Measurements from ENCODE around the gene CZIB. TPM values are rescaled to one million over a fixed set of nuclear protein-coding genes. Genes with fewer than 3 reads are reported as not detected.

Gene CZIB
- total and polyA plus RNA-seq, 2 of the 13 experiments (the other 11 are each of a cell fraction or from before 2014, with no cell fraction given): 49.2 to 67.0 TPM

DNA sequence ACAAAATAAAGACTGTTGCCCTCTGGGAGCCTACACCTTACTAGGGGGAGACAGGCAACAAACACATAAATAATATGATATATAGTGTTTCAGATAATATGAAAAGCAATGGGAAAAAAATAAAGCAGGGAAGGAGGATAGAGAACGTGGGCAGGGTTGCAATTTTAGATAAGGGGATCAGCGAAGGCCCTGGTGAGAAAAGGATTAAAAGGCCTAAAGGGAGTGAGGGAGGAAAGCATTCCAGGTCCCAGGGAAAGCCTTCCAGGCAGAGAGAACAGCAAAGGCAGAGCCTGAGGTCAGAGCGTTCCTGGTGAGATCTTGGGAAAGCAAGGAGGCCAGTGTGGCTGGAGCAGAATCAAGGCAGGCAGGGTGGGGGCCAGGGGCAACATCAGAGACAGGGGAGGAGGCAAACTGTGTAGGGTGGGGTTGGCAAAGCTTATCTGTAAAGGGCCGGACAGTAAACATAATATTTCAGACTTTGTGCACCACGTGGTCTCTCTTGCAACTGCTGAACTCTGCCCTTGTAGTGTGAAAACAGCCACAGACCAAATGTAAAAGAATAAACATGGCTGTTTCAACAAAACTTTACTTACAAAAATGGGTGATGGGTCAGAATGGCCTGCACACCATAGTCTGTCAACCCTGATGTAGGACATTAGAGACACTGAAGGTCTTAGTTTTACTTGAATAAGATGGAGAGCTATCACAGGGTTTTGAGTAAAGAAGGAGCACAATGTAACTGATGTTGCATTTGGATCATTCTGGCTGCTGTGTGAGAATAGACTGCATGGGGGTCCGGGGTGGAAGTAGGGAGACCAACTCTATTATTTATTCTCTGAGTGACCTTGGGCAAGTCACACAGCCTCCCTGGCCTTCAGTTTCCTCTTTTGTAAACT lies 37.1 kb downstream of the CZIB start (continued):
- no peak for TF ChIP-seq EED (CRISPR knock-in tag; IDR thresholded peaks at IDR 0.05)
- TF ChIP-seq AKNA (CRISPR knock-in tag; IDR thresholded peaks at IDR 0.05; ENCODE audit: borderline replicate concordance): no peak
- TF ChIP-seq THYN1 (CRISPR knock-in tag; IDR thresholded peaks at IDR 0.05; ENCODE audit: borderline replicate concordance, low read depth): no peak
- TF ChIP-seq, protein P1, sequence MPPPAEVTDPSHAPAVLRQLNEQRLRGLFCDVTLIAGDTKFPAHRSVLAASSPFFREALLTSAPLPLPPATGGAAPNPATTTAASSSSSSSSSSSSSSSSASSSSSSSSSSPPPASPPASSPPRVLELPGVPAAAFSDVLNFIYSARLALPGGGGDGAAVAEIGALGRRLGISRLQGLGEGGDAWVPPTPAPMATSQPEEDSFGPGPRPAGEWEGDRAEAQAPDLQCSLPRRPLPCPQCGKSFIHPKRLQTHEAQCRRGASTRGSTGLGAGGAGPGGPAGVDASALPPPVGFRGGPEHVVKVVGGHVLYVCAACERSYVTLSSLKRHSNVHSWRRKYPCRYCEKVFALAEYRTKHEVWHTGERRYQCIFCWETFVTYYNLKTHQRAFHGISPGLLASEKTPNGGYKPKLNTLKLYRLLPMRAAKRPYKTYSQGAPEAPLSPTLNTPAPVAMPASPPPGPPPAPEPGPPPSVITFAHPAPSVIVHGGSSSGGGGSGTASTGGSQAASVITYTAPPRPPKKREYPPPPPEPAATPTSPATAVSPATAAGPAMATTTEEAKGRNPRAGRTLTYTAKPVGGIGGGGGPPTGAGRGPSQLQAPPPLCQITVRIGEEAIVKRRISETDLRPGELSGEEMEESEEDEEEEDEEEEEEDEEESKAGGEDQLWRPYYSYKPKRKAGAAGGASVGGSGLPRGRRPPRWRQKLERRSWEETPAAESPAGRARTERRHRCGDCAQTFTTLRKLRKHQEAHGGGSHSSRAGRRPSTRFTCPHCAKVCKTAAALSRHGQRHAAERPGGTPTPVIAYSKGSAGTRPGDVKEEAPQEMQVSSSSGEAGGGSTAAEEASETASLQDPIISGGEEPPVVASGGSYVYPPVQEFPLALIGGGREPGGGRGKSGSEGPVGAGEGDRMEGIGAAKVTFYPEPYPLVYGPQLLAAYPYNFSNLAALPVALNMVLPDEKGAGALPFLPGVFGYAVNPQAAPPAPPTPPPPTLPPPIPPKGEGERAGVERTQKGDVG (CRISPR knock-in tag; IDR thresholded peaks at IDR 0.05; ENCODE audit: borderline replicate concordance): no peak
- no peak for TF ChIP-seq ZNF138 (CRISPR knock-in tag; IDR thresholded peaks at IDR 0.05; ENCODE audit: low read depth)
- TF ChIP-seq JARID2 (CRISPR knock-in tag; IDR thresholded peaks at IDR 0.05; ENCODE audit: insufficient replicate concordance): no peak
- TF ChIP-seq TCF7 (IDR thresholded peaks at IDR 0.05; ENCODE audit: low read depth): peak; percentile 84
- TF ChIP-seq, protein P2, sequence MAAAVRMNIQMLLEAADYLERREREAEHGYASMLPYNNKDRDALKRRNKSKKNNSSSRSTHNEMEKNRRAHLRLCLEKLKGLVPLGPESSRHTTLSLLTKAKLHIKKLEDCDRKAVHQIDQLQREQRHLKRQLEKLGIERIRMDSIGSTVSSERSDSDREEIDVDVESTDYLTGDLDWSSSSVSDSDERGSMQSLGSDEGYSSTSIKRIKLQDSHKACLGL (CRISPR knock-in tag; IDR thresholded peaks at IDR 0.05): no peak
- TF ChIP-seq SIN3B (IDR thresholded peaks at IDR 0.05; ENCODE audit: low read length): no peak
- TF ChIP-seq ZNF205 (CRISPR knock-in tag; IDR thresholded peaks at IDR 0.05): no peak; the same call in none of the 2 replicates
- TF ChIP-seq MEF2D (CRISPR knock-in tag; IDR thresholded peaks at IDR 0.05): peak; percentile 71; the same call in 1 of the 2 replicates
- TF ChIP-seq, protein P3, sequence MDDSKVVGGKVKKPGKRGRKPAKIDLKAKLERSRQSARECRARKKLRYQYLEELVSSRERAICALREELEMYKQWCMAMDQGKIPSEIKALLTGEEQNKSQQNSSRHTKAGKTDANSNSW (CRISPR knock-in tag; IDR thresholded peaks at IDR 0.05; ENCODE audit: borderline replicate concordance): no peak
- no peak for TF ChIP-seq ZC3H13 (CRISPR knock-in tag; IDR thresholded peaks at IDR 0.05)
- peak; percentile 77 for TF ChIP-seq FOXP1 (IDR thresholded peaks at IDR 0.05)
- TF ChIP-seq FOXP1 (CRISPR knock-in tag; IDR thresholded peaks at IDR 0.05): peak; percentile 90
- TF ChIP-seq ZNF24 (IDR thresholded peaks at IDR 0.05): no peak
- TF ChIP-seq, protein P4, sequence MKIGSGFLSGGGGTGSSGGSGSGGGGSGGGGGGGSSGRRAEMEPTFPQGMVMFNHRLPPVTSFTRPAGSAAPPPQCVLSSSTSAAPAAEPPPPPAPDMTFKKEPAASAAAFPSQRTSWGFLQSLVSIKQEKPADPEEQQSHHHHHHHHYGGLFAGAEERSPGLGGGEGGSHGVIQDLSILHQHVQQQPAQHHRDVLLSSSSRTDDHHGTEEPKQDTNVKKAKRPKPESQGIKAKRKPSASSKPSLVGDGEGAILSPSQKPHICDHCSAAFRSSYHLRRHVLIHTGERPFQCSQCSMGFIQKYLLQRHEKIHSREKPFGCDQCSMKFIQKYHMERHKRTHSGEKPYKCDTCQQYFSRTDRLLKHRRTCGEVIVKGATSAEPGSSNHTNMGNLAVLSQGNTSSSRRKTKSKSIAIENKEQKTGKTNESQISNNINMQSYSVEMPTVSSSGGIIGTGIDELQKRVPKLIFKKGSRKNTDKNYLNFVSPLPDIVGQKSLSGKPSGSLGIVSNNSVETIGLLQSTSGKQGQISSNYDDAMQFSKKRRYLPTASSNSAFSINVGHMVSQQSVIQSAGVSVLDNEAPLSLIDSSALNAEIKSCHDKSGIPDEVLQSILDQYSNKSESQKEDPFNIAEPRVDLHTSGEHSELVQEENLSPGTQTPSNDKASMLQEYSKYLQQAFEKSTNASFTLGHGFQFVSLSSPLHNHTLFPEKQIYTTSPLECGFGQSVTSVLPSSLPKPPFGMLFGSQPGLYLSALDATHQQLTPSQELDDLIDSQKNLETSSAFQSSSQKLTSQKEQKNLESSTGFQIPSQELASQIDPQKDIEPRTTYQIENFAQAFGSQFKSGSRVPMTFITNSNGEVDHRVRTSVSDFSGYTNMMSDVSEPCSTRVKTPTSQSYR (CRISPR knock-in tag; IDR thresholded peaks at IDR 0.05; ENCODE audit: borderline replicate concordance): peak; percentile 56; the same call in 1 of the 2 replicates

All from HepG2 (cell line).